Osteocyte (in vitro differentiated cells): ENCODE results near the gene GXYLT1. TPM values are rescaled to one million over a fixed set of nuclear protein-coding genes. Genes with fewer than 3 reads are reported as not detected.

ENCODE experiments used
- DNase-seq: peaks from one replicate; pipeline ENCODE4 v3.0.0; 2021; ENCODE audit warnings: mixed read lengths; ENCODE audit not compliant: unreplicated experiment; ENCODE audit errors: extremely low spot score
- H3K27ac Mint-ChIP-seq: one replicate; pipeline ENCODE4 v1.8.0; 2021; ENCODE audit warnings: mild to moderate bottlenecking, mixed read lengths; ENCODE audit not compliant: unreplicated experiment
- H3K27me3 Mint-ChIP-seq: one replicate; pipeline ENCODE4 v1.8.0; 2021; ENCODE audit warnings: mixed read lengths; ENCODE audit not compliant: unreplicated experiment
- H3K36me3 Mint-ChIP-seq: one replicate; pipeline ENCODE4 v1.8.0; 2021; ENCODE audit warnings: mixed read lengths; ENCODE audit not compliant: unreplicated experiment
- H3K4me1 Mint-ChIP-seq: one replicate; pipeline ENCODE4 v1.8.0; 2021; ENCODE audit warnings: mixed read lengths; ENCODE audit not compliant: unreplicated experiment
- H3K4me3 Mint-ChIP-seq: one replicate; pipeline ENCODE4 v1.8.0; 2021; ENCODE audit warnings: mild to moderate bottlenecking, moderate library complexity, mixed read lengths; ENCODE audit not compliant: unreplicated experiment
- H3K9me3 Mint-ChIP-seq: one replicate; pipeline ENCODE4 v1.8.0; 2021; ENCODE audit warnings: mixed read lengths; ENCODE audit not compliant: unreplicated experiment
- total RNA-seq: library from RNA; stranded (reverse); gene quantifications from 2 replicates; pipeline ENCODE4 v1.2.1, GENCODE V29; 2021
- TF ChIP-seq, protein P1 (sequence below): fragments of 200-600 bp; sonication (generic); IDR thresholded peaks from 2 replicates; pipeline ENCODE4 v1.5.0; 2021; ENCODE audit warnings: antibody characterized with exemption, mild to moderate bottlenecking, moderate library complexity

The GXYLT1 gene
- total RNA-seq, 1 donor from 2014 or later: 8.5 TPM

DNA sequence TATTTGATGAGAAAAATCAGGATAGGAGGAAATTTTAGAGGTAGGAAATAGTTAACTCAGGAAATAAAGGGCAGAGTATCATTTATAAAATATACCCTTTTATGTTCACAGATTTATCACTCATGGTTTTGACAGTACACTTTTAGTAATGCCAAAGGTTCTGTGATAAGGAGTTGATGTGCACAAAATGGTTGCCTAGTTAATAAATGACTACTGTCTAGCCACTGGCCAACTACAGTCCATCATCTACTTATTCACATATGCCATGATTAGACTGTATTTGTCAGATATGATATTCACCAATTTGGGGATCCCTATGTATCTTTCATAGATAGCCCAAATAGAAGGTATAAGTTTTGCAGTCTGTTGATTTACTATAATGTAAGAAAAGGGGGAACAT is 19.2 kb upstream of the GXYLT1 start:
- Mint-ChIP-seq H3K36me3 (peaks cover 7% of the 10 kb centered on the region), H3K27me3 (no peaks in the 10 kb centered on the region), H3K4me3 (no peak overlapping the region), H3K4me1 (peaks cover 4% of the 10 kb centered on the region), H3K27ac (no peak overlapping the region), H3K9me3 (no peaks in the 10 kb centered on the region)
- TF ChIP-seq, protein P1, sequence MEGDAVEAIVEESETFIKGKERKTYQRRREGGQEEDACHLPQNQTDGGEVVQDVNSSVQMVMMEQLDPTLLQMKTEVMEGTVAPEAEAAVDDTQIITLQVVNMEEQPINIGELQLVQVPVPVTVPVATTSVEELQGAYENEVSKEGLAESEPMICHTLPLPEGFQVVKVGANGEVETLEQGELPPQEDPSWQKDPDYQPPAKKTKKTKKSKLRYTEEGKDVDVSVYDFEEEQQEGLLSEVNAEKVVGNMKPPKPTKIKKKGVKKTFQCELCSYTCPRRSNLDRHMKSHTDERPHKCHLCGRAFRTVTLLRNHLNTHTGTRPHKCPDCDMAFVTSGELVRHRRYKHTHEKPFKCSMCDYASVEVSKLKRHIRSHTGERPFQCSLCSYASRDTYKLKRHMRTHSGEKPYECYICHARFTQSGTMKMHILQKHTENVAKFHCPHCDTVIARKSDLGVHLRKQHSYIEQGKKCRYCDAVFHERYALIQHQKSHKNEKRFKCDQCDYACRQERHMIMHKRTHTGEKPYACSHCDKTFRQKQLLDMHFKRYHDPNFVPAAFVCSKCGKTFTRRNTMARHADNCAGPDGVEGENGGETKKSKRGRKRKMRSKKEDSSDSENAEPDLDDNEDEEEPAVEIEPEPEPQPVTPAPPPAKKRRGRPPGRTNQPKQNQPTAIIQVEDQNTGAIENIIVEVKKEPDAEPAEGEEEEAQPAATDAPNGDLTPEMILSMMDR: no peak
- no peak for DNase-seq

DNA sequence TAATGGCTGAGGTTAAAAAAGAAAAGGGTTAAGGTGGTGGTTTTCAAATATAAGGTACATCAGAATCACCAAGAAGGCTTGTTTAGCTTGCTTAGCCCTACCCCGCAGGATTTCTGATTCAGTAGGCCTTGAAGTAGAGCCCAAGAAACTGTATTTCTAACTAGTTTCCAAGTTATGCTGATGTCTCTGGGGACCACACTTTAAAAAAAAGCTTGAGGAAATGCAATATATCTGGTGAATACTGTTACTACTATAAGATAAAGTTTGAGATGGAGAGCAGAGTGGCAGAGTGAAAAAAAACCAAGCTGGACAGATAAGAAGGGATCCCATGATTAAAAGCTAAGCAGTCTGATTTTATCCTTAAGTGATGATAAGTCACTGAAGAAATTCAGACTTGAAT is 18.3 kb upstream of the GXYLT1 start:
- DNase-seq: no peak
- H3K27me3 Mint-ChIP-seq: no peaks in the 10 kb centered on the region
- H3K4me1 Mint-ChIP-seq: peaks cover 4% of the 10 kb centered on the region
- peaks cover 6% of the 10 kb centered on the region for H3K36me3 Mint-ChIP-seq
- TF ChIP-seq, protein P1: no peak
- no peak overlapping the region for H3K27ac Mint-ChIP-seq
- H3K9me3 Mint-ChIP-seq: no peaks in the 10 kb centered on the region
- no peak overlapping the region for H3K4me3 Mint-ChIP-seq

DNA sequence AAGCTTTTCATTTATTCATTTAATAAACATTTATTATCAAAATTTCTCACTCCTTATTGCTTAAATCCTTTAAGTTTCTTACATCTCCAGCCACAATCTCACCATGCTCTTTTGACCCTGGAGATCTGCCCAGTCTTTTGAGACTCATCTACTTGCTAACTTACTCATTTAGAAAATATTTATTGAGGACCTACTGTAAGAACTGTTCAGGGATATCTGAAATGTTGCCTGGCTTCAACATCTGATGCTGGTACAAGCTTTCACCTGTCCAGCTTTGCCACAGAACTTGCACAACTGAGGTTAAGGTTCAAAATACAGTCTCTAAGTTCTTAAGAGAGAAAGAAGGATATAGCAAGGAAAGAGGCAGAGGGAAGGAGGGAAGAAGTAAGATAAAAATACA is 17.5 kb upstream of the GXYLT1 start:
- H3K36me3 Mint-ChIP-seq: peaks cover 6% of the 10 kb centered on the region
- peaks cover 4% of the 10 kb centered on the region for H3K4me1 Mint-ChIP-seq
- TF ChIP-seq, protein P1: no peak
- H3K27ac Mint-ChIP-seq: no peak overlapping the region
- no peaks in the 10 kb centered on the region for H3K27me3 Mint-ChIP-seq
- no peak for DNase-seq
- no peak overlapping the region for H3K4me3 Mint-ChIP-seq
- H3K9me3 Mint-ChIP-seq: no peaks in the 10 kb centered on the region

DNA sequence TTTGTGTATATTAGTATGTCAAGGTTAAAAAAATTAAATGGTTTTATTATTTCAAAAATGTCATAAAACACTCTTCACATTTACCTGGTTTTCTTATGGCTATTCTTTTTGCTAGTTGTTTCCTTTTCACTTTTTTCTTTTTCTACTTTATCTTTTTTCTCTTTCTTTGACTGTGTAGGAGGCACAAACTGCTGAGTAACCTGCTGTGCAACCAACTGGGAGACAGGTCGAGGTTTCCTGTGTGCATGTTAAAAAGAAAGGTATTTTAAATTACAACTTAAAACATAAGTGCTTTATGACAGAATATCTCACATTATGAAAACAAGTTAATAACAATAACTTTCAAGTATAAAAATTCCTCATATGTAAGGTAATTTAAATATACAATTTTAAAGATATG is 16.9 kb upstream of the GXYLT1 start:
- Mint-ChIP-seq H3K27ac (no peak overlapping the region), H3K9me3 (no peaks in the 10 kb centered on the region), H3K4me3 (no peak overlapping the region), H3K4me1 (peaks cover 3% of the 10 kb centered on the region), H3K27me3 (no peaks in the 10 kb centered on the region), H3K36me3 (peaks cover 6% of the 10 kb centered on the region)
- DNase-seq: no peak
- TF ChIP-seq, protein P1: no peak

DNA sequence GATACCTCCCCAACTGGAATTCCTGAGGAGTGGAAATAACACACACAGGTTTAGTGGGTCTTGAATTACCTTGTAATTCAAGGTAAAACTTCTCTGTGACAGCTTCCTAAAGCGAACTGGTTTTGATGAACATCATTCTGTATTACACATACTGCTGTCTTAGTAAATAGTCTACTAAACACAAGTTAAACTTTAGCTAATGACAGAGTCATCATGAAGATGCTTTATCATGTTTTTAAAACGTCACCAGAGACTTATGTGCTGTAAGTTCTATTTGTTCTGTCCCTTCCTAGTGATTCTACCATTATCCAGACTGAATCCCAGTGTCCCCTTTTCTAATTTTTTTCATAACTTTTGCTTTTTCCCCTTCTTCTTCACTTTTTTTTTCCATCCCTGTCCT is 11.6 kb upstream of the GXYLT1 start:
- no peak overlapping the region for H3K27ac Mint-ChIP-seq

More for the DNA sequence above, 11.6 kb upstream of the GXYLT1 start:
- TF ChIP-seq, protein P1: no peak
- H3K4me1 Mint-ChIP-seq: no peaks in the 10 kb centered on the region
- DNase-seq: no peak
- no peaks in the 10 kb centered on the region for H3K27me3 Mint-ChIP-seq
- H3K9me3 Mint-ChIP-seq: peaks cover 7% of the 10 kb centered on the region
- peaks cover 10% of the 10 kb centered on the region for H3K36me3 Mint-ChIP-seq
- H3K4me3 Mint-ChIP-seq: no peak overlapping the region
